ENCODE measurements around the gene N4BP2L2.

DNA sequence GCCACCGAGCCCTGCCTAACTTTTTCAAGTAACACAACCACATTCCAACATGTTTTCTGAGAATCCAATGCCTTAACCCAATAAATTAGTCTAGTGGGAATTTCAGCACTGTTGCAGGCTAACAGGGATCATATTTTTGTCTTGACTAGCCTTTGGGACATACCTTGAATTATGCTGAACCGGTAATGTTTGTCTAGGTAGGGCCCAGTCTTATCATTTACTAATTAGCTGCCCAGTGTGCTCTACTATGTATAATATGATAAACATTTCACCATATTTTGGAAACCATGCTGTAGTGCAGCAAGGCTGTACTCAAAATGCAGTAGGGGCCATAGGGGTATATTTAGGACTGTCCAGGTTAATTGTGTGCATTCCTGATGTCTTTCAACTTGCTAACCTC is 44.4 kb upstream of the N4BP2L2 start:
- TF ChIP-seq GATA2 (IDR thresholded peaks at IDR 0.05; ENCODE audit: low read depth, low read length) (no peak), GATA3 (IDR thresholded peaks at IDR 0.05; ENCODE audit: low read depth, low read length) (no peak)

Measured in SH-SY5Y (cell line).